HCT116 (cell line): Measurements from ENCODE around the gene ACTL7B. TPM values are rescaled to one million over a fixed set of nuclear protein-coding genes. Genes with fewer than 3 reads are reported as not detected.

Source experiments
- ATAC-seq: fragments of 200-7000 bp; cut with Tn5 transposase; 2 replicates; pipeline ENCODE4 v1.9.1; 2020; ENCODE audit warnings: mild to moderate bottlenecking, moderate library complexity
- BruUV-seq: library from RNA; stranded (reverse); fragments of 400-500 nt; replicated peaks from 2 replicates; lab custom pipeline; 2021; lab: Mats Ljungman, UMichigan
- CTCF ChIA-PET: fragments of 300-600 bp; sonication (Branson Sonifier 250); formaldehyde crosslinking; loops from one replicate; lab custom pipeline; 2021; ENCODE audit warnings: antibody characterized with exemption; lab: Charles Lee
- POLR2A ChIA-PET: fragments of 300-600, 350-600 bp; sonication (Branson Sonifier 250); formaldehyde crosslinking; loops from one replicate; lab custom pipeline; 2021; ENCODE audit warnings: antibody characterized with exemption; lab: Charles Lee
- RAD21 ChIA-PET, 2 experiments: fragments of 300-600 bp; sonication (Branson Sonifier 250); formaldehyde crosslinking; loops; one replicate each; lab custom pipeline; 2023; ENCODE audit warnings: low total read pairs in 2 of 2; ENCODE audit not compliant: uncharacterized antibody in 2 of 2, unreplicated experiment in 2 of 2, low non-redundant PET in 1 of 2; lab: Charles Lee
- DNase-seq: peaks from one replicate; pipeline ENCODE4 v3.0.0-alpha.2; 2010; ENCODE audit warnings: low read depth, low spot score
- H2AFZ ChIP-seq: fragments of 200-600 bp; shearing (Covaris generic), sonication (generic); 2 replicates; pipeline ENCODE4 v1.6.1; 2017; ENCODE audit warnings: low read depth, mixed run types, mixed read lengths, antibody characterized with exemption, low read length; ENCODE audit not compliant: poor library complexity, severe bottlenecking
- H3K27ac ChIP-seq: 2 replicates; pipeline ENCODE4 v1.5.1; 2012; ENCODE audit warnings: low read depth, low read length
- H3K27me3 ChIP-seq: fragments of 200-600 bp; sonication (generic); 2 replicates; pipeline ENCODE4 v1.6.1; 2016; ENCODE audit warnings: mixed run types, low read length, mixed read lengths; ENCODE audit not compliant: insufficient read depth
- H3K36me3 ChIP-seq, 2 experiments: fragments of 200-500 bp in 1 of 2; fragments of 200-600 bp in 1 of 2; sonication (Bioruptor generic) in 1 of 2; sonication (generic) in 1 of 2; 2 replicates each; pipeline versions ENCODE4 v1.5.1 to v1.6.1; 2014 to 2016; ENCODE audit warnings: low read length in 2 of 2, inconsistent platforms in 1 of 2, mixed read lengths in 1 of 2, mixed run types in 1 of 2; ENCODE audit not compliant: insufficient read depth in 2 of 2, control insufficient read depth in 1 of 2
- H3K4me1 ChIP-seq, 2 experiments: fragments of 200-600 bp in 1 of 2; sonication (generic) in 1 of 2; 2 replicates each; pipeline versions ENCODE4 v1.5.1 to v1.6.1; 2012 to 2017; ENCODE audit warnings: low read length in 2 of 2, inconsistent platforms in 1 of 2, mild to moderate bottlenecking in 1 of 2, mixed read lengths in 1 of 2, mixed run types in 1 of 2, moderate library complexity in 1 of 2; ENCODE audit not compliant: insufficient read depth in 2 of 2, control insufficient read depth in 1 of 2
- H3K4me2 ChIP-seq: fragments of 200-600 bp; sonication (generic); 2 replicates; pipeline ENCODE4 v1.6.1; 2017; ENCODE audit warnings: mixed run types, low read length, mixed read lengths
- H3K4me3 ChIP-seq, 2 experiments: fragments of 200-600 bp in 1 of 2; sonication (generic) in 1 of 2; replicated peaks in 1 of 2; 2 replicates each; pipeline ENCODE4 v1.5.1; 2011 to 2016; ENCODE audit warnings: low read length in 2 of 2, control low read depth in 1 of 2, low read depth in 1 of 2, mild to moderate bottlenecking in 1 of 2, mixed read lengths in 1 of 2, mixed run types in 1 of 2
- H3K79me2 ChIP-seq: fragments of 200-600 bp; sonication (generic); 2 replicates; pipeline ENCODE4 v1.6.1; 2017; ENCODE audit warnings: mild to moderate bottlenecking, mixed run types, low read length, moderate library complexity, mixed read lengths; ENCODE audit not compliant: insufficient read depth
- H3K9ac ChIP-seq: fragments of 200-600 bp; sonication (generic); 2 replicates; pipeline ENCODE4 v1.6.1; 2016; ENCODE audit warnings: low read length, mixed read lengths
- H3K9me2 ChIP-seq: fragments of 200-600 bp; sonication (generic), shearing (Covaris generic); 2 replicates; pipeline ENCODE4 v1.6.1; 2017; ENCODE audit warnings: mixed run types, mild to moderate bottlenecking, moderate library complexity; ENCODE audit not compliant: insufficient read depth
- H3K9me3 ChIP-seq, 2 experiments: fragments of 200-500 bp in 1 of 2; fragments of 200-600 bp in 1 of 2; sonication (Bioruptor generic) in 1 of 2; sonication (generic) in 1 of 2; 2 replicates each; pipeline ENCODE4 v1.6.1; 2014 to 2017; ENCODE audit warnings: low read length in 2 of 2, mixed read lengths in 2 of 2, inconsistent platforms in 1 of 2, low read depth in 1 of 2, mild to moderate bottlenecking in 1 of 2, mixed run types in 1 of 2, moderate library complexity in 1 of 2; ENCODE audit not compliant: control insufficient read depth in 1 of 2, insufficient read depth in 1 of 2
- H4K20me1 ChIP-seq: fragments of 200-600 bp; sonication (generic), shearing (Covaris generic); 2 replicates; pipeline ENCODE4 v1.6.1; 2017; ENCODE audit warnings: mixed run types, mild to moderate bottlenecking, moderate library complexity; ENCODE audit not compliant: insufficient read depth
- ATF3 ChIP-seq: IDR thresholded peaks from 2 replicates; pipeline ENCODE4 v1.6.1; 2012
- CEBPB ChIP-seq: IDR thresholded peaks from 2 replicates; pipeline ENCODE4 v1.6.1; 2012; ENCODE audit warnings: low read depth
- CTCF ChIP-seq, 3 experiments: fragments of 200-600 bp in 1 of 3; sonication (generic) in 1 of 3; IDR thresholded peaks in 2 of 3; conservative IDR thresholded peaks in 1 of 3; 2 replicates each; pipeline ENCODE4 v1.5.1; 2012 to 2017; ENCODE audit warnings: low read depth in 2 of 3, low read length in 2 of 3, antibody characterized with exemption in 1 of 3, borderline replicate concordance in 1 of 3, control low read depth in 1 of 3, mild to moderate bottlenecking in 1 of 3, mixed read lengths in 1 of 3, mixed run types in 1 of 3, moderate library complexity in 1 of 3; ENCODE audit not compliant: insufficient read depth in 1 of 3
- EGR1 ChIP-seq: IDR thresholded peaks from 2 replicates; pipeline ENCODE4 v1.6.1; 2012; ENCODE audit warnings: low read depth
- FOSL1 ChIP-seq: IDR thresholded peaks from 2 replicates; pipeline ENCODE4 v1.6.1; 2012; ENCODE audit warnings: low read depth
- POLR2A ChIP-seq: IDR thresholded peaks from 2 replicates; pipeline ENCODE4 v1.7.0; 2011; ENCODE audit warnings: borderline replicate concordance; ENCODE audit not compliant: insufficient read depth, insufficient read length; ENCODE audit errors: extremely low read depth
- POLR2AphosphoS5 ChIP-seq: IDR thresholded peaks from 2 replicates; pipeline ENCODE4 v1.6.1; 2011; ENCODE audit warnings: mild to moderate bottlenecking, low read depth, low read length, moderate library complexity
- RAD21 ChIP-seq: IDR thresholded peaks from 2 replicates; pipeline ENCODE4 v1.6.1; 2012; ENCODE audit warnings: low read depth, mild to moderate bottlenecking
- REST ChIP-seq: IDR thresholded peaks from 2 replicates; pipeline ENCODE4 v1.6.1; 2012; ENCODE audit warnings: low read depth
- SIN3A ChIP-seq: IDR thresholded peaks from 2 replicates; pipeline ENCODE4 v1.6.1; 2012; ENCODE audit warnings: low read depth
- SP1 ChIP-seq: IDR thresholded peaks from 2 replicates; pipeline ENCODE4 v1.6.1; 2012; ENCODE audit warnings: low read depth
- TCF7L2 ChIP-seq: IDR thresholded peaks from 2 replicates; pipeline ENCODE4 v1.7.0; 2011; ENCODE audit warnings: borderline replicate concordance, inconsistent platforms; ENCODE audit not compliant: insufficient read depth, insufficient read length; ENCODE audit errors: extremely low read depth
- ZNF274 ChIP-seq: fragments of 200-500 bp; sonication (Bioruptor generic); IDR thresholded peaks from 2 replicates; pipeline ENCODE4 v1.6.1; 2014; ENCODE audit warnings: mild to moderate bottlenecking, low read depth, low read length, inconsistent platforms
- intact Hi-C: fragments of 100-400 bp; cut with micrococcal nuclease; formaldehyde crosslinking; loops from 2 replicates; pipeline ENCODE4 v1.10.0; 2022
- total RNA-seq: library from RNA; stranded (reverse); gene quantifications from one replicate; pipeline ENCODE4 v1.2.1, GENCODE V29; 2021; ENCODE audit not compliant: unreplicated experiment

Gene ACTL7B
- total RNA-seq, 1 experiment from 2014 or later, result not detected

- ChIA-PET POLR2A (no interaction called here), CTCF (interaction anchor here (1.0 to 1.3 kb wide), 2 partner anchors 9 to 481 kb away, joined by 3 read pairs; no protein-coding TSS in a partner anchor), RAD21 (no interaction called here)
- Histone ChIP-seq H3K4me3 (no peak overlapping the region), H3K36me3 (no peaks in the 10 kb centered on the region), H3K27me3 (no peaks in the 10 kb centered on the region), H4K20me1 (no peaks in the 10 kb centered on the region), H3K27ac (no peak overlapping the region), H3K4me2 (no peak overlapping the region), H3K79me2 (no peaks in the 10 kb centered on the region), H3K9me3 (no peaks in the 10 kb centered on the region), H3K4me1 (peaks cover 0 to 15% of the 10 kb centered on the region in 2 experiments; a peak in 1 of 4 replicates), H2AFZ (no peak overlapping the region), H3K9ac (no peak overlapping the region), H3K9me2 (no peaks in the 10 kb centered on the region)
- ATAC-seq (no peak), DNase-seq (no peak)
- BruUV-seq, result no TSS peak
- TF ChIP-seq SP1 (no peak), POLR2AphosphoS5 (no peak), POLR2A (no peak), ATF3 (no peak), EGR1 (no peak), ZNF274 (no peak)
- intact Hi-C loops, result no loop called here
Measured at GRCh38 chr9:108834959-108835665, 20.7 kb downstream of the ACTL7B start.

- H3K79me2 ChIP-seq, result no peaks in the 10 kb centered on the region
- ChIA-PET RAD21 (no interaction called here), POLR2A (no interaction called here), CTCF (no interaction called here)
- H2AFZ ChIP-seq, result no peak overlapping the region
- no peak for ATAC-seq
- no TSS peak for BruUV-seq
- H3K27me3 ChIP-seq, result no peaks in the 10 kb centered on the region
- intact Hi-C loops, result no loop called here
- DNase-seq, result no peak
- no peak overlapping the region for H3K4me3 ChIP-seq
- H4K20me1 ChIP-seq, result no peaks in the 10 kb centered on the region
- no peaks in the 10 kb centered on the region for H3K36me3 ChIP-seq
- H3K4me1 ChIP-seq, result peaks cover 0 to 6% of the 10 kb centered on the region in 2 experiments; a peak in 1 of 4 replicates
- H3K27ac ChIP-seq, result no peak overlapping the region
- H3K4me2 ChIP-seq, result no peak overlapping the region
- no peaks in the 10 kb centered on the region for H3K9me2 ChIP-seq
- H3K9ac ChIP-seq, result no peak overlapping the region
- H3K9me3 ChIP-seq, result no peaks in the 10 kb centered on the region
- no peak for TF ChIP-seq POLR2A
- TF ChIP-seq RAD21, result no peak
- no peak for TF ChIP-seq EGR1
- TF ChIP-seq CEBPB, result no peak
- no peak for TF ChIP-seq TCF7L2
- no peak for TF ChIP-seq CTCF (IDR thresholded peaks at IDR 0.05 in 2 of 3, conservative IDR thresholded peaks at IDR 0.05 in 1 of 3; ENCODE audit: borderline replicate concordance in 1 of 3, insufficient read depth in 1 of 3, low read depth in 2 of 3, low read length in 2 of 3)
- no peak for TF ChIP-seq SIN3A
- no peak for TF ChIP-seq REST
- TF ChIP-seq FOSL1, result no peak
Measured at GRCh38 chr9:108832179-108832500, 23.6 kb downstream of the ACTL7B start.
